Osteoblast (primary cell): ENCODE results near the gene ABHD3. TPM values are rescaled to one million over a fixed set of nuclear protein-coding genes. Genes with fewer than 3 reads are reported as not detected.
A peak's percentile ranks its signal among the peaks of the same experiment; 100 is the strongest.

Source experiments
- DNase-seq: peaks from one replicate; pipeline ENCODE4 v3.0.0; 2011; ENCODE audit warnings: low spot score, mixed read lengths; ENCODE audit not compliant: insufficient read length; ENCODE audit errors: missing footprints
- H2AFZ ChIP-seq: 2 replicates; pipeline ENCODE4 v1.6.0; 2011; ENCODE audit warnings: mild to moderate bottlenecking, low read length
- H3K27ac ChIP-seq: 2 replicates; pipeline ENCODE4 v1.5.1; 2011; ENCODE audit warnings: mild to moderate bottlenecking, low read depth, low read length, moderate library complexity
- H3K27me3 ChIP-seq: 2 replicates; pipeline ENCODE4 v1.6.0; 2012; ENCODE audit warnings: mild to moderate bottlenecking, control low read depth, inconsistent platforms, low read length, moderate library complexity; ENCODE audit not compliant: insufficient read depth
- H3K36me3 ChIP-seq: 2 replicates; pipeline ENCODE4 v1.5.1; 2011; ENCODE audit warnings: mild to moderate bottlenecking, low read length, control low read depth, moderate library complexity; ENCODE audit not compliant: insufficient read depth
- H3K4me1 ChIP-seq: 2 replicates; pipeline ENCODE4 v1.5.1; 2011; ENCODE audit warnings: mild to moderate bottlenecking, low read length, control low read depth, moderate library complexity; ENCODE audit not compliant: insufficient read depth
- H3K4me2 ChIP-seq: 2 replicates; pipeline ENCODE4 v1.6.0; 2011; ENCODE audit warnings: mild to moderate bottlenecking, low read length; ENCODE audit not compliant: insufficient read depth
- H3K4me3 ChIP-seq: fragments of 200-600 bp; sonication (generic); 3 replicates; pipeline ENCODE4 v1.5.1; 2012; ENCODE audit warnings: mild to moderate bottlenecking, low read length, inconsistent platforms; ENCODE audit not compliant: insufficient read depth
- H3K79me2 ChIP-seq: 2 replicates; pipeline ENCODE4 v1.6.0; 2012; ENCODE audit warnings: mild to moderate bottlenecking, low read length, control low read depth, inconsistent platforms; ENCODE audit not compliant: insufficient read depth
- H3K9me3 ChIP-seq: 2 replicates; pipeline ENCODE4 v1.5.1; 2011; ENCODE audit warnings: low read depth, low read length, control low read depth
- H4K20me1 ChIP-seq: 2 replicates; pipeline ENCODE4 v1.6.0; 2012; ENCODE audit warnings: mild to moderate bottlenecking, low read length, control low read depth; ENCODE audit not compliant: insufficient read depth
- CTCF ChIP-seq: IDR thresholded peaks from 2 replicates; pipeline ENCODE4 v1.5.1; 2011; ENCODE audit warnings: mild to moderate bottlenecking, low read depth, low read length, moderate library complexity; ENCODE audit errors: extremely low read depth
- total RNA-seq: library from RNA; depleted of rRNA; stranded (reverse); fragments of >200 nt; gene quantifications from 2 replicates; pipeline ENCODE4 v1.2.3, GENCODE V29; 2012

The ABHD3 gene
- total RNA-seq, 1 donor: 4.0 TPM

- no peaks in the 10 kb centered on the region for H3K36me3 ChIP-seq
- peaks cover 82% of the 10 kb centered on the region for H3K79me2 ChIP-seq
- peaks cover 24% of the 10 kb centered on the region for H4K20me1 ChIP-seq
- no peak overlapping the region for H2AFZ ChIP-seq
- H3K4me1 ChIP-seq: peaks cover 16% of the 10 kb centered on the region
- H3K4me2 ChIP-seq: no peak overlapping the region
- H3K27me3 ChIP-seq: no peaks in the 10 kb centered on the region
- no peak overlapping the region for H3K4me3 ChIP-seq
- no peaks in the 10 kb centered on the region for H3K9me3 ChIP-seq
- no peak overlapping the region for H3K27ac ChIP-seq
- no peak for TF ChIP-seq CTCF
- DNase-seq: no peak
Measured at GRCh38 chr18:21745231-21745630, 40.7 kb upstream of the ABHD3 start.

GRCh38 chr18:21743166-21743832 lies 38.7 kb upstream of the ABHD3 start:
- TF ChIP-seq CTCF: no peak
- H3K27me3 ChIP-seq: no peaks in the 10 kb centered on the region
- peaks cover 64% of the 10 kb centered on the region for H3K79me2 ChIP-seq
- no peak overlapping the region for H2AFZ ChIP-seq
- no peak for DNase-seq
- H3K4me1 ChIP-seq: peaks cover 22% of the 10 kb centered on the region
- peaks cover 17% of the 10 kb centered on the region for H4K20me1 ChIP-seq
- H3K4me3 ChIP-seq: no peak overlapping the region
- H3K36me3 ChIP-seq: no peaks in the 10 kb centered on the region
- H3K4me2 ChIP-seq: peak overlapping the region; percentile 8
- no peaks in the 10 kb centered on the region for H3K9me3 ChIP-seq
- H3K27ac ChIP-seq: no peak overlapping the region

GRCh38 chr18:21742315-21742687 lies 37.7 kb upstream of the ABHD3 start:
- H2AFZ ChIP-seq: no peak overlapping the region
- H3K4me2 ChIP-seq: peak overlapping the region; percentile 88
- peak overlapping the region; percentile 93 for H3K4me3 ChIP-seq
- H4K20me1 ChIP-seq: peaks cover 10% of the 10 kb centered on the region
- H3K27ac ChIP-seq: peak overlapping the region; percentile 50
- H3K4me1 ChIP-seq: peaks cover 18% of the 10 kb centered on the region
- no peaks in the 10 kb centered on the region for H3K27me3 ChIP-seq
- peaks cover 55% of the 10 kb centered on the region for H3K79me2 ChIP-seq
- no peak for DNase-seq
- no peaks in the 10 kb centered on the region for H3K9me3 ChIP-seq
- no peak for TF ChIP-seq CTCF
- H3K36me3 ChIP-seq: no peaks in the 10 kb centered on the region

GRCh38 chr18:21741562-21742314 lies 37.2 kb upstream of the ABHD3 start:
- Histone ChIP-seq H3K27me3 (no peaks in the 10 kb centered on the region), H3K4me3 (peak overlapping the region; percentile 93), H3K9me3 (no peaks in the 10 kb centered on the region), H2AFZ (peak overlapping the region; percentile 69), H3K79me2 (peaks cover 50% of the 10 kb centered on the region), H3K4me1 (peaks cover 16% of the 10 kb centered on the region), H4K20me1 (peaks cover 10% of the 10 kb centered on the region), H3K4me2 (peak overlapping the region; percentile 88), H3K27ac (peak overlapping the region; percentile 50), H3K36me3 (no peaks in the 10 kb centered on the region)
- no peak for TF ChIP-seq CTCF
- DNase-seq: no peak
